Activated CD8-positive, alpha-beta memory T cell treated with anti-CD3 and anti-CD28 coated beads for 36 hours (primary cell): ENCODE results near the gene LIMK2. TPM values are rescaled to one million over a fixed set of nuclear protein-coding genes. Genes with fewer than 3 reads are reported as not detected.

Experiments used
- CTCF ChIA-PET: fragments of 350-600 bp; sonication (Branson Sonifier 250); formaldehyde crosslinking; loops from one replicate; lab custom pipeline; 2021; ENCODE audit warnings: antibody characterized with exemption; lab: Charles Lee
- POLR2A ChIA-PET: fragments of 350-600 bp; sonication (Branson Sonifier 250); formaldehyde crosslinking; loops from one replicate; lab custom pipeline; 2021; ENCODE audit warnings: antibody characterized with exemption; lab: Charles Lee
- total RNA-seq, 2 experiments: library from RNA; stranded (reverse); gene quantifications; one replicate each; pipeline ENCODE4 v1.2.3, GENCODE V29; 2021

The LIMK2 gene
- total RNA-seq, 2 experiments from 2014 or later, result 27.2 to 27.8 TPM

DNA sequence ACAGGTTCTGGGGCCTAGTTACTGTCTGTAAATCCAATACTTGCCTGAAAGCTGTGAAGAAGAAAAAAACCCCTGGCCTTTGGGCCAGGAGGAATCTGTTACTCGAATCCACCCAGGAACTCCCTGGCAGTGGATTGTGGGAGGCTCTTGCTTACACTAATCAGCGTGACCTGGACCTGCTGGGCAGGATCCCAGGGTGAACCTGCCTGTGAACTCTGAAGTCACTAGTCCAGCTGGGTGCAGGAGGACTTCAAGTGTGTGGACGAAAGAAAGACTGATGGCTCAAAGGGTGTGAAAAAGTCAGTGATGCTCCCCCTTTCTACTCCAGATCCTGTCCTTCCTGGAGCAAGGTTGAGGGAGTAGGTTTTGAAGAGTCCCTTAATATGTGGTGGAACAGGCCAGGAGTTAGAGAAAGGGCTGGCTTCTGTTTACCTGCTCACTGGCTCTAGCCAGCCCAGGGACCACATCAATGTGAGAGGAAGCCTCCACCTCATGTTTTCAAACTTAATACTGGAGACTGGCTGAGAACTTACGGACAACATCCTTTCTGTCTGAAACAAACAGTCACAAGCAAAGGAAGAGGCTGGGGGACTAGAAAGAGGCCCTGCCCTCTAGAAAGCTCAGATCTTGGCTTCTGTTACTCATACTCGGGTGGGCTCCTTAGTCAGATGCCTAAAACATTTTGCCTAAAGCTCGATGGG is 66.7 kb downstream of the LIMK2 start:
- ChIA-PET CTCF (interaction anchor here (1.4 to 2.4 kb wide), 3 partner anchors 10 to 66 kb away, joined by 4 to 9 read pairs (median 8); partner anchors contain the start of genes LIMK2 and PIK3IP1), POLR2A (interaction anchor here (0.5 to 1.8 kb wide), 3 partner anchors 9 to 208 kb away, joined by 4 to 11 read pairs (median 4); no protein-coding TSS in a partner anchor)

DNA sequence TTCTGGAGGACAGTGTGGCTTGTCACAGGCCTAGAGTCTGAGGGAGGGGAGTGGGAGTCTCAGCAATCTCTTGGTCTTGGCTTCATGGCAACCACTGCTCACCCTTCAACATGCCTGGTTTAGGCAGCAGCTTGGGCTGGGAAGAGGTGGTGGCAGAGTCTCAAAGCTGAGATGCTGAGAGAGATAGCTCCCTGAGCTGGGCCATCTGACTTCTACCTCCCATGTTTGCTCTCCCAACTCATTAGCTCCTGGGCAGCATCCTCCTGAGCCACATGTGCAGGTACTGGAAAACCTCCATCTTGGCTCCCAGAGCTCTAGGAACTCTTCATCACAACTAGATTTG is 67.2 kb downstream of the LIMK2 start:
- ChIA-PET CTCF (interaction anchor here (1.4 to 2.4 kb wide), 3 partner anchors 9 to 67 kb away, joined by 4 to 9 read pairs (median 8); partner anchors contain the start of genes LIMK2 and PIK3IP1), POLR2A (interaction anchor here (0.5 to 1.8 kb wide), 3 partner anchors 9 to 208 kb away, joined by 4 to 11 read pairs (median 4); no protein-coding TSS in a partner anchor)

DNA sequence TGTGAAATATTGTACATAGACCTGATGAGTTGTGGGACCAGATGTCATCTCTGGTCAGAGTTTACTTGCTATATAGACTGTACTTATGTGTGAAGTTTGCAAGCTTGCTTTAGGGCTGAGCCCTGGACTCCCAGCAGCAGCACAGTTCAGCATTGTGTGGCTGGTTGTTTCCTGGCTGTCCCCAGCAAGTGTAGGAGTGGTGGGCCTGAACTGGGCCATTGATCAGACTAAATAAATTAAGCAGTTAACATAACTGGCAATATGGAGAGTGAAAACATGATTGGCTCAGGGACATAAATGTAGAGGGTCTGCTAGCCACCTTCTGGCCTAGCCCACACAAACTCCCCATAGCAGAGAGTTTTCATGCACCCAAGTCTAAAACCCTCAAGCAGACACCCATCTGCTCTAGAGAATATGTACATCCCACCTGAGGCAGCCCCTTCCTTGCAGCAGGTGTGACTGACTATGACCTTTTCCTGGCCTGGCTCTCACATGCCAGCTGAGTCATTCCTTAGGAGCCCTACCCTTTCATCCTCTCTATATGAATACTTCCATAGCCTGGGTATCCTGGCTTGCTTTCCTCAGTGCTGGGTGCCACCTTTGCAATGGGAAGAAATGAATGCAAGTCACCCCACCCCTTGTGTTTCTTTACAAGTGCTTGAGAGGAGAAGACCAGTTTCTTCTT is 67.9 kb downstream of the LIMK2 start:
- CTCF ChIA-PET, result interaction anchor here (1.4 to 2.4 kb wide), 2 partner anchors 8 to 12 kb away, joined by 4 to 8 read pairs; partner anchors contain the start of gene PIK3IP1
- POLR2A ChIA-PET, result interaction anchor here (1.8 kb wide), 1 partner anchor 11 kb away, joined by 11 read pairs; no protein-coding TSS in a partner anchor

- POLR2A ChIA-PET, result interaction anchor here (0.7 to 0.9 kb wide), 2 partner anchors 8 to 12 kb away, joined by 3 to 5 read pairs; no protein-coding TSS in a partner anchor
- CTCF ChIA-PET, result interaction anchor here (0.6 to 2.3 kb wide), 2 partner anchors 9 to 454 kb away, joined by 3 to 14 read pairs; no protein-coding TSS in a partner anchor
Observed at GRCh38 chr22:31281733-31282132, 69.6 kb downstream of the LIMK2 start.

DNA sequence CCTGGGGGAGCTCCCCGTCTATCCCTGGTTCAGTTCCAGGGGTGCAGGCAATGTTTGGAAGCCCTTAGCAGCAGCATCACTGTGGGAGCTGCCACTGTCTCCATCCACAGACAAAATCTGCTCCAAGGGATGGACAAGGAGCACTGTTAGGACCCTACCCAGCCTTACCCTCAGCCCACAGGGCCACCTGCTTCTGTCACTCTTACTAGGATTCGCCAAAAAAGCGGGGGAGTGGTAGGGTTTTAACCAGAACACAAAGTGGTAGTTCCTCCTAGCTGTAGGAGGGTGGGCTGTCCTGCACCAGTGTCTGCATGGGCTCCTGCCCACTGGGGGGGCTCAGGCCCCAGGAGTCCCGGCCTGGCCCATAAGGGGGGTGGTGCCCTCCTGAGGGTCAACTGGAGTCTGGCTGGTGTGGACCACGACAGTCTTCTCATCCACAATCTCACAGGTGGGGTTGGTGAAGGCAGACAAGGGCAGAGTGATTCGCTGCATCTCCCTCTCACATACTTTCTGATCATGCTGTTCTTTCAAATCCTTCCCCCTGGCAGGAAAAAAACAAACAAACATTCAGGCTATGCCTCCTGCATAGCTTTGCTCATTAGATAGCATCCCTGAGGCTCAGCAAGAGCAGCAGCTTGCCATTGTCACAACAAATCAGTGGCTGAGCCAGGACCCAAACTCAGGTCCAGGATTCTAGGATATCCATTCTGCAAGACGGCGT is 70.8 kb downstream of the LIMK2 start:
- CTCF ChIA-PET, result interaction anchor here (0.8 to 2.3 kb wide), 3 partner anchors 10 to 24 kb away, joined by 3 to 14 read pairs (median 4); no protein-coding TSS in a partner anchor
- POLR2A ChIA-PET, result interaction anchor here (0.5 kb wide), 1 partner anchor 130 kb away, joined by 3 read pairs; no protein-coding TSS in a partner anchor

DNA sequence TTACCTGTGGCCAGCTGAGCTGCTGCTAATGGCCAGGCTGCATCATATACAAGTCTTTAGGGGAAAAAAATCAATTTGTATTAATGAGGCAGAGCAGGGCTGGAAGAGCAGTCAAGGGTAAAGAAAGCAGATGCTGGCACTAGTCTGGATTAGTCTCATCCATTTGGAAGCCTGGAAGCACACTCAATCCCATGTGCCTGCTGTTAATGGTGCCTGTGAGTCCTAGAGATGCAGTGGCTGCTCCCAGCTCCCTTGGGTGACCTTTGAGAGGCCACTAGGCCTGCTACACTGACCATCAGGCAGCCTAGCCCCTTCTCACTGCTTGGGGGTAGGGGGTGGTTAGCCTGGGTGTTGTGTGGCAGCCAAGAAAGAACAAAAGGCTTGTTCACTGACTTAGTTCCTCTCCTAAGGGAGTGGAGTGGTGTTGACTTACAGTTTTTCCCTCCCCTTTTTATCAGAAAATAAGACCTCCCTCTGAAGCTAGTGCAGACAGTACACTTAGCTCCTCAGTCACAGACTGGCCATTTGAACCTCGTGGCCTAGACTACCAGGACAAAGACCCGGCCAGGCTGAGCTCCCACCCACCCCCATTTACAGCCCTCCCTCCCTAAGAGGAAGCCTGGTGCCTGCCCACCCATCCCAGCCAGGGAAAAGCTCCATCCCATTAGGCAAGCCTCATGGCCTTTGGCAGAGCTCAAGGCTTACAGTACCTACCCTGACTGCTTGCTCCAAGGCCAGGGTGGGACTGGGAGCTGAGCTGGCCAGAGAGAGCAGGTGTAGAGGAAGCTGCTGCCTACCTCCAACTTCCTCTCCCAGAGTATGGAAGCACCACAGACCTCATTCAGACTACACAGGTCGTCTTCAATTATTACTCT is 72.4 kb downstream of the LIMK2 start:
- CTCF ChIA-PET, result interaction anchor here (0.6 to 2.5 kb wide), 4 partner anchors 7 to 70 kb away, joined by 3 to 13 read pairs (median 3); no protein-coding TSS in a partner anchor
- POLR2A ChIA-PET, result interaction anchor here (1.1 to 1.4 kb wide), 2 partner anchors 14 to 62 kb away, joined by 3 to 4 read pairs; partner anchors contain the start of gene PATZ1

- CTCF ChIA-PET, result interaction anchor here (1.1 to 2.5 kb wide), 2 partner anchors 9 to 14 kb away, joined by 3 to 13 read pairs; no protein-coding TSS in a partner anchor
Observed at GRCh38 chr22:31286360-31287255, 74.5 kb downstream of the LIMK2 start.

DNA sequence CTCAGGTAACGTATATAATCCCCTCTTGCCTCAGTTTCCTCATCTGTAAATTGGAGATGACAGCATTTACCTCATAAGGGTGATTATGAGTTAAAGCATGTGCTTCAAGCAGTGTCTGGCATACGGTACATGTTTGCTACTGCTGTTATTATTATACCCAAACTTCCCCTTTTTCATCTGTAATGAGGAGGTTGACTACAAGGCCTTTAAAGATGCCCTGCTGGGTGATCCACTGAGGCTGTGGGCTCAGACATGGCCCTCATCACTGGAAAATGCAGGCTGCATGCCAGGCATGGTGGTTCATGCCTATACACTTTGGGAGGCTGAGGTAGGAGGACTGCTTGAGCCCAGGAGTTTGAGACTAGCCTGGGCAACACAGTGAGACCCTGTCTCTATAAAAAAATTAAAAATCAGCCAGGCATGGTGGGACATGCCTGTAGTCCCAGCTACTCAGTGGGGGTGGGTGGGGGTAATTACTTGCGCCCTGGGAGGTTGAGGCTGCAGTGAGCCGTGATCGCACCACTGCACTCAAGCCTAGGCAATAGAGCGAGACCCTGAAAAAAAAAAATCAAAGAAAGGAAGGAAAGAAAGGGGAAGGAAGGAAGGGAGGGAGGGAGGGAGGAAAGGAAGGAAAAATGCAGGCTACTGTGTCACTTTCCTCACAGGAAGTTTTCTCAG is 75.9 kb downstream of the LIMK2 start:
- ChIA-PET POLR2A (interaction anchor here (0.5 to 0.6 kb wide), 2 partner anchors 9 to 16 kb away, joined by 3 to 4 read pairs; no protein-coding TSS in a partner anchor), CTCF (interaction anchor here (2.5 kb wide), 1 partner anchor 9 kb away, joined by 8 read pairs; no protein-coding TSS in a partner anchor)

More at GRCh38 chr22:31286360-31287255, 74.5 kb downstream of the LIMK2 start:
- POLR2A ChIA-PET, result no interaction called here

GRCh38 chr22:31288496-31289240 is 76.6 kb downstream of the LIMK2 start:
- ChIA-PET CTCF (interaction anchor here (1.2 to 2.5 kb wide), 3 partner anchors 10 to 26 kb away, joined by 3 to 8 read pairs (median 7); no protein-coding TSS in a partner anchor), POLR2A (interaction anchor here (0.7 to 1.0 kb wide), 3 partner anchors 17 to 204 kb away, joined by 3 read pairs; no protein-coding TSS in a partner anchor)

DNA sequence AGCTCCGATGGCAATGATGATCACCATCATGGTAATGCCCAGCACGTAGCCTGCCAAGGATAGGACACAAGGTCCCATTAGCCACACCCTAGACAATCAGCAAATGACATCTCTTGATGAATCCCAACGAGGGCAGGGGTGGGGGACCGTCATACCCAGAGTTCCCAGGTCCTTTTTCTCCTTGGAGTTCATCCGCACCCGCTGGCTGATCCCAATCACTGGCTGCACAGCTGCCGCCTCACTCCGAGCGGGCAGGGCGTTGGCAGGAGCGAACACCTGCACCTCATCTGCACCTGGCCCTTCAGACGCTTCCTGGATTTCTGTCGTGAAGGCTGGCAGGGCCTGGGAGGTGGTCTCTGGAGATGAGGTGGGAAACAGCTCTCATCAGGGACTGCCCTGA is 77.2 kb downstream of the LIMK2 start:
- ChIA-PET POLR2A (interaction anchor here (0.6 to 3.7 kb wide), 8 partner anchors 8 to 204 kb away, joined by 3 to 15 read pairs (median 4); partner anchors contain the start of genes LIMK2 and PATZ1), CTCF (interaction anchor here (0.8 to 2.5 kb wide), 4 partner anchors 11 to 27 kb away, joined by 3 to 8 read pairs (median 6); no protein-coding TSS in a partner anchor)

DNA sequence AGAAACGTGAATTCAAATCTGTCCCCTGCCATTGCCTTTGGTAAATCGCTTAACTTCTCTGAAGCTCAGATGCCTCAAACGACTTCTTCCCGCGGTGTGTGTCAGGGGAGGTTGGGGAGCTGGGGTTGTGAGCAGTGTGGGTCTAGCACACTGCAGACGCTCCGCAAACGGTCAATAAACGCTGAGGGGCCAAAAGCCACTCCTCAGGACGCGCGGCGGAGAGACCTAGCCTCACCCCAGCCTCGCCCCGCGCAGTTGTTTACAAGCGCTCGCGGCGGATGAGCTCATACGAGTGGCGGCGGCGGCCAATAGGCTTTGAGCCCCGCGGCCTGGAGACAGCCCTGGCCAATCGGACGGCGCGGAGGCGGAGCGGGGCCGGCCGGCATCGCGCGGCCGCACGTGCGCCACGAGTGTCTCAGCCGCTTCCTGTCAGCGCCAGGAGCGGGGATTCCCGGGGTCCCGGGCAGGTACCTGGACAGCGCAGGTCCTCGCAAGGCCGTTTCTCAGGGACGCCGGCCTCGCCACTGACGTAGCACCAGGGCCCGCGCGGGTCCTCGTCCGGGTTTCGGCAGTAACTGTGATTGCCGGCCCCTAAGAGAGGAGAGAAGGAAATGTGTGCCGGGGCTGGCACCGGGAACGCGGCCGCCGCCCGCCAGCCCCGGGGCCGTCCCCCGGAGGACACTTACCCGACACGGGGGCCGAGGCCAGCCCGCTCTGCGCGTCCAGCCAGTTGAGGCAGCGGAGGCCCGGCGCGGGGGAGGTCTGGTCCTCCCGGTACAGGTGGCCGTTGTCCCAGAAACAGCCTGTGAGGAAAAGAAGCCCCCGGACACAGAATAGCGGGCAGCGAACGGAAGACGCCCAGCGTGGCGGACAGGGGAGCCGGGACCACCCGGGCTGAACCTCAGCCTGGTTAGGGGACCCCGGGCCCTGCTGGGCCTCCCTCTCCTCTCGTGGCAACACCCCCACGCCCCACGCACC is 78.7 kb downstream of the LIMK2 start:
- POLR2A ChIA-PET, result interaction anchor here (0.6 to 3.7 kb wide), 12 partner anchors 9 to 701 kb away, joined by 3 to 15 read pairs (median 4); partner anchors contain the start of genes LIMK2 and PATZ1
- CTCF ChIA-PET, result interaction anchor here (1.1 to 1.8 kb wide), 4 partner anchors 17 to 55 kb away, joined by 3 to 7 read pairs (median 4); partner anchors contain the start of gene PATZ1

GRCh38 chr22:31291481-31292235 is 79.6 kb downstream of the LIMK2 start:
- POLR2A ChIA-PET, result interaction anchor here (0.6 to 3.7 kb wide), 5 partner anchors 9 to 207 kb away, joined by 3 to 15 read pairs (median 5); partner anchors contain the start of gene PATZ1
- CTCF ChIA-PET, result interaction anchor here (0.8 to 3.4 kb wide), 9 partner anchors 11 to 128 kb away, joined by 3 to 19 read pairs (median 4); partner anchors contain the start of gene PATZ1
